ENCODE data around the gene CA9. TPM values are rescaled to one million over a fixed set of nuclear protein-coding genes. Genes with fewer than 3 reads are reported as not detected.

The CA9 gene
- total and polyA plus RNA-seq, 2 experiments from 2014 or later = 1.1 TPM; not detected in 1

DNA sequence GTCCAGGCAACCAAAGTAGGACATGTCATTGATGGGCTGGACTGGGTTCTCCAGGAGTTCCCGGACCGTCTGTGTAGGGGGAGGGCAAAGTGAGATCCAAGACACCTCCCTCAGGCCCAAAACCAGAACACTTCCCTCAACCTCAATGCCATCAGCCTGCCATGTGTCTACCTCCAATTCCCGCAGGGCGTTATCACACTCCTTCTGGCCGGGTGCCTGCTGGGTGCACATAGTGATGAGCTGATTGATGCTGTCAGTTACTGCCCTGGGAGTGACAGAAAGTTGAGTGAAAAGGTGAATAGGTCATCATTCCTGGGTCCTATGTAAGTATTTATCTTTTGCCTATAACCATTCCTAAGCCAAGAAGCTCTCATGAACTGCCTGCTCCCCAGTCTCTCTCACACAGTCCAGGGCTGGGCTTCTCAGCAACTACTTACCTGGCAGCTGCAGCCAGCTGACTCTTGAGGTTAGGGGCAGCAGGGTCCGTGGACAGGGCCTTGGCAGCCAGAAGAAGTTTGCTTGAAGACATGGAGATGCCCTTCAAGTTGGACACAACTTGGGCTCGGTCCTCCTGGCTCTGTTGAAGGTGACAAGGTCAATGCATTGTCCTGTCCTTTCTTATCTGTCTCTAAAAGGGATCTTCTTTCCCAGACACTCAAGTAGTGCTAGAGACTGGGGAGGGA, 37.2 kb downstream of the CA9 start (continued):
- TF ChIP-seq, protein P1, sequence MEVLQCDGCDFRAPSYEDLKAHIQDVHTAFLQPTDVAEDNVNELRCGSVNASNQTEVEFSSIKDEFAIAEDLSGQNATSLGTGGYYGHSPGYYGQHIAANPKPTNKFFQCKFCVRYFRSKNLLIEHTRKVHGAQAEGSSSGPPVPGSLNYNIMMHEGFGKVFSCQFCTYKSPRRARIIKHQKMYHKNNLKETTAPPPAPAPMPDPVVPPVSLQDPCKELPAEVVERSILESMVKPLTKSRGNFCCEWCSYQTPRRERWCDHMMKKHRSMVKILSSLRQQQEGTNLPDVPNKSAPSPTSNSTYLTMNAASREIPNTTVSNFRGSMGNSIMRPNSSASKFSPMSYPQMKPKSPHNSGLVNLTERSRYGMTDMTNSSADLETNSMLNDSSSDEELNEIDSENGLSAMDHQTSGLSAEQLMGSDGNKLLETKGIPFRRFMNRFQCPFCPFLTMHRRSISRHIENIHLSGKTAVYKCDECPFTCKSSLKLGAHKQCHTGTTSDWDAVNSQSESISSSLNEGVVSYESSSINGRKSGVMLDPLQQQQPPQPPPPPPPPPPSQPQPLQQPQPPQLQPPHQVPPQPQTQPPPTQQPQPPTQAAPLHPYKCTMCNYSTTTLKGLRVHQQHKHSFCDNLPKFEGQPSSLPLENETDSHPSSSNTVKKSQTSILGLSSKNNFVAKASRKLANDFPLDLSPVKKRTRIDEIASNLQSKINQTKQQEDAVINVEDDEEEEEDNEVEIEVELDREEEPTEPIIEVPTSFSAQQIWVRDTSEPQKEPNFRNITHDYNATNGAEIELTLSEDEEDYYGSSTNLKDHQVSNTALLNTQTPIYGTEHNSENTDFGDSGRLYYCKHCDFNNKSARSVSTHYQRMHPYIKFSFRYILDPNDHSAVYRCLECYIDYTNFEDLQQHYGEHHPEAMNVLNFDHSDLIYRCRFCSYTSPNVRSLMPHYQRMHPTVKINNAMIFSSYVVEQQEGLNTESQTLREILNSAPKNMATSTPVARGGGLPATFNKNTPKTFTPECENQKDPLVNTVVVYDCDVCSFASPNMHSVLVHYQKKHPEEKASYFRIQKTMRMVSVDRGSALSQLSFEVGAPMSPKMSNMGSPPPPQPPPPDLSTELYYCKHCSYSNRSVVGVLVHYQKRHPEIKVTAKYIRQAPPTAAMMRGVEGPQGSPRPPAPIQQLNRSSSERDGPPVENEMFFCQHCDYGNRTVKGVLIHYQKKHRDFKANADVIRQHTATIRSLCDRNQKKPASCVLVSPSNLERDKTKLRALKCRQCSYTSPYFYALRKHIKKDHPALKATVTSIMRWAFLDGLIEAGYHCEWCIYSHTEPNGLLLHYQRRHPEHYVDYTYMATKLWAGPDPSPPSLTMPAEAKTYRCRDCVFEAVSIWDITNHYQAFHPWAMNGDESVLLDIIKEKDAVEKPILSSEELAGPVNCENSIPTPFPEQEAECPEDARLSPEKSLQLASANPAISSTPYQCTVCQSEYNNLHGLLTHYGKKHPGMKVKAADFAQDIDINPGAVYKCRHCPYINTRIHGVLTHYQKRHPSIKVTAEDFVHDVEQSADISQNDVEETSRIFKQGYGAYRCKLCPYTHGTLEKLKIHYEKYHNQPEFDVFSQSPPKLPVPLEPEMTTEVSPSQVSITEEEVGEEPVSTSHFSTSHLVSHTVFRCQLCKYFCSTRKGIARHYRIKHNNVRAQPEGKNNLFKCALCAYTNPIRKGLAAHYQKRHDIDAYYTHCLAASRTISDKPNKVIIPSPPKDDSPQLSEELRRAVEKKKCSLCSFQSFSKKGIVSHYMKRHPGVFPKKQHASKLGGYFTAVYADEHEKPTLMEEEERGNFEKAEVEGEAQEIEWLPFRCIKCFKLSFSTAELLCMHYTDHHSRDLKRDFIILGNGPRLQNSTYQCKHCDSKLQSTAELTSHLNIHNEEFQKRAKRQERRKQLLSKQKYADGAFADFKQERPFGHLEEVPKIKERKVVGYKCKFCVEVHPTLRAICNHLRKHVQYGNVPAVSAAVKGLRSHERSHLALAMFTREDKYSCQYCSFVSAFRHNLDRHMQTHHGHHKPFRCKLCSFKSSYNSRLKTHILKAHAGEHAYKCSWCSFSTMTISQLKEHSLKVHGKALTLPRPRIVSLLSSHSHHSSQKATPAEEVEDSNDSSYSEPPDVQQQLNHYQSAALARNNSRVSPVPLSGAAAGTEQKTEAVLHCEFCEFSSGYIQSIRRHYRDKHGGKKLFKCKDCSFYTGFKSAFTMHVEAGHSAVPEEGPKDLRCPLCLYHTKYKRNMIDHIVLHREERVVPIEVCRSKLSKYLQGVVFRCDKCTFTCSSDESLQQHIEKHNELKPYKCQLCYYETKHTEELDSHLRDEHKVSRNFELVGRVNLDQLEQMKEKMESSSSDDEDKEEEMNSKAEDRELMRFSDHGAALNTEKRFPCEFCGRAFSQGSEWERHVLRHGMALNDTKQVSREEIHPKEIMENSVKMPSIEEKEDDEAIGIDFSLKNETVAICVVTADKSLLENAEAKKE (CRISPR knock-in tag; IDR thresholded peaks at IDR 0.05) = no peak
- TF ChIP-seq ZNF331 (CRISPR knock-in tag; IDR thresholded peaks at IDR 0.05; ENCODE audit: low read depth) (no peak), STAT1 (IDR thresholded peaks at IDR 0.05; ENCODE audit: unreplicated experiment) (no peak), EZH2phosphoT487 (IDR thresholded peaks at IDR 0.05; ENCODE audit: unreplicated experiment) (no peak), JUNB (IDR thresholded peaks at IDR 0.05; ENCODE audit: unreplicated experiment) (no peak), EZH2 (IDR thresholded peaks at IDR 0.05; ENCODE audit: low read depth, unreplicated experiment) (no peak), NANOG (IDR thresholded peaks at IDR 0.05; ENCODE audit: borderline replicate concordance) (no peak), ZNF114 (CRISPR knock-in tag; IDR thresholded peaks at IDR 0.05) (no peak)
- TF ChIP-seq, protein P2, sequence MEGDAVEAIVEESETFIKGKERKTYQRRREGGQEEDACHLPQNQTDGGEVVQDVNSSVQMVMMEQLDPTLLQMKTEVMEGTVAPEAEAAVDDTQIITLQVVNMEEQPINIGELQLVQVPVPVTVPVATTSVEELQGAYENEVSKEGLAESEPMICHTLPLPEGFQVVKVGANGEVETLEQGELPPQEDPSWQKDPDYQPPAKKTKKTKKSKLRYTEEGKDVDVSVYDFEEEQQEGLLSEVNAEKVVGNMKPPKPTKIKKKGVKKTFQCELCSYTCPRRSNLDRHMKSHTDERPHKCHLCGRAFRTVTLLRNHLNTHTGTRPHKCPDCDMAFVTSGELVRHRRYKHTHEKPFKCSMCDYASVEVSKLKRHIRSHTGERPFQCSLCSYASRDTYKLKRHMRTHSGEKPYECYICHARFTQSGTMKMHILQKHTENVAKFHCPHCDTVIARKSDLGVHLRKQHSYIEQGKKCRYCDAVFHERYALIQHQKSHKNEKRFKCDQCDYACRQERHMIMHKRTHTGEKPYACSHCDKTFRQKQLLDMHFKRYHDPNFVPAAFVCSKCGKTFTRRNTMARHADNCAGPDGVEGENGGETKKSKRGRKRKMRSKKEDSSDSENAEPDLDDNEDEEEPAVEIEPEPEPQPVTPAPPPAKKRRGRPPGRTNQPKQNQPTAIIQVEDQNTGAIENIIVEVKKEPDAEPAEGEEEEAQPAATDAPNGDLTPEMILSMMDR (conservative IDR thresholded peaks at IDR 0.05; ENCODE audit: low read depth in 2 of 2) = no peak
- TF ChIP-seq, protein P3, sequence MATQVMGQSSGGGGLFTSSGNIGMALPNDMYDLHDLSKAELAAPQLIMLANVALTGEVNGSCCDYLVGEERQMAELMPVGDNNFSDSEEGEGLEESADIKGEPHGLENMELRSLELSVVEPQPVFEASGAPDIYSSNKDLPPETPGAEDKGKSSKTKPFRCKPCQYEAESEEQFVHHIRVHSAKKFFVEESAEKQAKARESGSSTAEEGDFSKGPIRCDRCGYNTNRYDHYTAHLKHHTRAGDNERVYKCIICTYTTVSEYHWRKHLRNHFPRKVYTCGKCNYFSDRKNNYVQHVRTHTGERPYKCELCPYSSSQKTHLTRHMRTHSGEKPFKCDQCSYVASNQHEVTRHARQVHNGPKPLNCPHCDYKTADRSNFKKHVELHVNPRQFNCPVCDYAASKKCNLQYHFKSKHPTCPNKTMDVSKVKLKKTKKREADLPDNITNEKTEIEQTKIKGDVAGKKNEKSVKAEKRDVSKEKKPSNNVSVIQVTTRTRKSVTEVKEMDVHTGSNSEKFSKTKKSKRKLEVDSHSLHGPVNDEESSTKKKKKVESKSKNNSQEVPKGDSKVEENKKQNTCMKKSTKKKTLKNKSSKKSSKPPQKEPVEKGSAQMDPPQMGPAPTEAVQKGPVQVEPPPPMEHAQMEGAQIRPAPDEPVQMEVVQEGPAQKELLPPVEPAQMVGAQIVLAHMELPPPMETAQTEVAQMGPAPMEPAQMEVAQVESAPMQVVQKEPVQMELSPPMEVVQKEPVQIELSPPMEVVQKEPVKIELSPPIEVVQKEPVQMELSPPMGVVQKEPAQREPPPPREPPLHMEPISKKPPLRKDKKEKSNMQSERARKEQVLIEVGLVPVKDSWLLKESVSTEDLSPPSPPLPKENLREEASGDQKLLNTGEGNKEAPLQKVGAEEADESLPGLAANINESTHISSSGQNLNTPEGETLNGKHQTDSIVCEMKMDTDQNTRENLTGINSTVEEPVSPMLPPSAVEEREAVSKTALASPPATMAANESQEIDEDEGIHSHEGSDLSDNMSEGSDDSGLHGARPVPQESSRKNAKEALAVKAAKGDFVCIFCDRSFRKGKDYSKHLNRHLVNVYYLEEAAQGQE (IDR thresholded peaks at IDR 0.05; ENCODE audit: unreplicated experiment) = no peak
